ENCODE measurements around the gene AADAT.

The AADAT gene

GRCh38 chr4:170051402-170051801 lies 38.4 kb downstream of the AADAT start:
- TF ChIP-seq EP300 (IDR thresholded peaks at IDR 0.05; ENCODE audit: borderline replicate concordance), result no peak
- TF ChIP-seq, protein P1, sequence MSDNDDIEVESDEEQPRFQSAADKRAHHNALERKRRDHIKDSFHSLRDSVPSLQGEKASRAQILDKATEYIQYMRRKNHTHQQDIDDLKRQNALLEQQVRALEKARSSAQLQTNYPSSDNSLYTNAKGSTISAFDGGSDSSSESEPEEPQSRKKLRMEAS (IDR thresholded peaks at IDR 0.05), result no peak
- no peak for TF ChIP-seq TCF12 (IDR thresholded peaks at IDR 0.05; ENCODE audit: low read depth)
- TF ChIP-seq EGR1 (IDR thresholded peaks at IDR 0.05), result no peak
- no peak for TF ChIP-seq TAF1 (IDR thresholded peaks at IDR 0.05; ENCODE audit: low read depth)
- no peak for TF ChIP-seq RAD21 (IDR thresholded peaks at IDR 0.05; ENCODE audit: low read depth)
- no peak for TF ChIP-seq YY1 (IDR thresholded peaks at IDR 0.05; ENCODE audit: low read depth)
- no peak for TF ChIP-seq TEAD4 (IDR thresholded peaks at IDR 0.05)
- TF ChIP-seq NFIC (IDR thresholded peaks at IDR 0.05), result no peak
- no peak for TF ChIP-seq CREB1 (IDR thresholded peaks at IDR 0.05; ENCODE audit: low read depth)
- no peak for TF ChIP-seq USF1 (IDR thresholded peaks at IDR 0.05)
- TF ChIP-seq FOXM1 (IDR thresholded peaks at IDR 0.05; ENCODE audit: borderline replicate concordance, low read depth), result no peak
- no peak for TF ChIP-seq CEBPB (IDR thresholded peaks at IDR 0.05)

DNA sequence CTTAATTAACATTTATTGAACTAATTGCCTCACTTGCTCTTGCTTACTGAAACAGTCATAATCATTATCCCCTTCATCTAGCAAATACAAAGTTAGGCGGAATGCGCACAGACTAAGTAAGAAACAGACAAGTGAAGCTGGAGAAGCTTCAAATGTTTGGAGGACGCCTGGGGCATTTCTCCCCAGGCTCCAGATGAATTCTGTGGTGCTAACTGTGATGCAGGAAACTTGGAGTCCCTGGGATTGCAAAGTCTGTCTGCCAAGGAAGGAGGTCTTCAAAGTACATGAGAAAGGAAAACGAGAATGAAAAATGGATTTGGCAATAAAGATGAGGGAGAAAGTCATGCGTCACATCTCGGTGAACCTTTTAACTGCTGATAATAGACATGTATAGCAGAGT lies 40.0 kb downstream of the AADAT start:
- no peak for TF ChIP-seq CEBPB (IDR thresholded peaks at IDR 0.05)
- TF ChIP-seq TEAD4 (IDR thresholded peaks at IDR 0.05), result no peak
- no peak for TF ChIP-seq ZBTB7A (IDR thresholded peaks at IDR 0.05; ENCODE audit: low read depth)
- TF ChIP-seq, protein P2, sequence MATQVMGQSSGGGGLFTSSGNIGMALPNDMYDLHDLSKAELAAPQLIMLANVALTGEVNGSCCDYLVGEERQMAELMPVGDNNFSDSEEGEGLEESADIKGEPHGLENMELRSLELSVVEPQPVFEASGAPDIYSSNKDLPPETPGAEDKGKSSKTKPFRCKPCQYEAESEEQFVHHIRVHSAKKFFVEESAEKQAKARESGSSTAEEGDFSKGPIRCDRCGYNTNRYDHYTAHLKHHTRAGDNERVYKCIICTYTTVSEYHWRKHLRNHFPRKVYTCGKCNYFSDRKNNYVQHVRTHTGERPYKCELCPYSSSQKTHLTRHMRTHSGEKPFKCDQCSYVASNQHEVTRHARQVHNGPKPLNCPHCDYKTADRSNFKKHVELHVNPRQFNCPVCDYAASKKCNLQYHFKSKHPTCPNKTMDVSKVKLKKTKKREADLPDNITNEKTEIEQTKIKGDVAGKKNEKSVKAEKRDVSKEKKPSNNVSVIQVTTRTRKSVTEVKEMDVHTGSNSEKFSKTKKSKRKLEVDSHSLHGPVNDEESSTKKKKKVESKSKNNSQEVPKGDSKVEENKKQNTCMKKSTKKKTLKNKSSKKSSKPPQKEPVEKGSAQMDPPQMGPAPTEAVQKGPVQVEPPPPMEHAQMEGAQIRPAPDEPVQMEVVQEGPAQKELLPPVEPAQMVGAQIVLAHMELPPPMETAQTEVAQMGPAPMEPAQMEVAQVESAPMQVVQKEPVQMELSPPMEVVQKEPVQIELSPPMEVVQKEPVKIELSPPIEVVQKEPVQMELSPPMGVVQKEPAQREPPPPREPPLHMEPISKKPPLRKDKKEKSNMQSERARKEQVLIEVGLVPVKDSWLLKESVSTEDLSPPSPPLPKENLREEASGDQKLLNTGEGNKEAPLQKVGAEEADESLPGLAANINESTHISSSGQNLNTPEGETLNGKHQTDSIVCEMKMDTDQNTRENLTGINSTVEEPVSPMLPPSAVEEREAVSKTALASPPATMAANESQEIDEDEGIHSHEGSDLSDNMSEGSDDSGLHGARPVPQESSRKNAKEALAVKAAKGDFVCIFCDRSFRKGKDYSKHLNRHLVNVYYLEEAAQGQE (IDR thresholded peaks at IDR 0.05; ENCODE audit: low read depth), result no peak
- no peak for TF ChIP-seq YY1 (IDR thresholded peaks at IDR 0.05; ENCODE audit: low read depth)
- TF ChIP-seq USF1 (IDR thresholded peaks at IDR 0.05), result no peak
- TF ChIP-seq TAF1 (IDR thresholded peaks at IDR 0.05; ENCODE audit: low read depth), result no peak

- TF ChIP-seq ZBTB7A (IDR thresholded peaks at IDR 0.05; ENCODE audit: low read depth) (no peak), RAD21 (IDR thresholded peaks at IDR 0.05; ENCODE audit: low read depth) (peak; percentile 89), NFIC (IDR thresholded peaks at IDR 0.05) (no peak)
These were observed 41.9 kb downstream of the AADAT start for GRCh38 chr4:170047771-170048354.

- TF ChIP-seq NFIC (IDR thresholded peaks at IDR 0.05), result no peak
- TF ChIP-seq, protein P2 (IDR thresholded peaks at IDR 0.05; ENCODE audit: low read depth), result no peak
- no peak for TF ChIP-seq EGR1 (IDR thresholded peaks at IDR 0.05)
- TF ChIP-seq USF1 (IDR thresholded peaks at IDR 0.05), result no peak
- TF ChIP-seq EP300 (IDR thresholded peaks at IDR 0.05; ENCODE audit: borderline replicate concordance), result no peak
- no peak for TF ChIP-seq RAD21 (IDR thresholded peaks at IDR 0.05; ENCODE audit: low read depth)
- TF ChIP-seq CREB1 (IDR thresholded peaks at IDR 0.05; ENCODE audit: low read depth), result no peak
- TF ChIP-seq TCF12 (IDR thresholded peaks at IDR 0.05; ENCODE audit: low read depth), result no peak
- TF ChIP-seq, protein P1 (IDR thresholded peaks at IDR 0.05), result no peak
- no peak for TF ChIP-seq FOXM1 (IDR thresholded peaks at IDR 0.05; ENCODE audit: borderline replicate concordance, low read depth)
- TF ChIP-seq YY1 (IDR thresholded peaks at IDR 0.05; ENCODE audit: low read depth), result no peak
- TF ChIP-seq CEBPB (IDR thresholded peaks at IDR 0.05), result no peak
- no peak for TF ChIP-seq ZBTB7A (IDR thresholded peaks at IDR 0.05; ENCODE audit: low read depth)
- TF ChIP-seq TAF1 (IDR thresholded peaks at IDR 0.05; ENCODE audit: low read depth), result no peak
- TF ChIP-seq TEAD4 (IDR thresholded peaks at IDR 0.05), result no peak
These were observed 49.6 kb downstream of the AADAT start for GRCh38 chr4:170040031-170040680.

- TF ChIP-seq TEAD4 (IDR thresholded peaks at IDR 0.05), result no peak
- TF ChIP-seq, protein P1 (IDR thresholded peaks at IDR 0.05), result no peak
- no peak for TF ChIP-seq EGR1 (IDR thresholded peaks at IDR 0.05)
- no peak for TF ChIP-seq CEBPB (IDR thresholded peaks at IDR 0.05)
- TF ChIP-seq NFIC (IDR thresholded peaks at IDR 0.05), result no peak
- TF ChIP-seq, protein P2 (IDR thresholded peaks at IDR 0.05; ENCODE audit: low read depth), result no peak
- no peak for TF ChIP-seq FOXM1 (IDR thresholded peaks at IDR 0.05; ENCODE audit: borderline replicate concordance, low read depth)
- no peak for TF ChIP-seq YY1 (IDR thresholded peaks at IDR 0.05; ENCODE audit: low read depth)
- no peak for TF ChIP-seq USF1 (IDR thresholded peaks at IDR 0.05)
- TF ChIP-seq EP300 (IDR thresholded peaks at IDR 0.05; ENCODE audit: borderline replicate concordance), result no peak
- TF ChIP-seq TCF12 (IDR thresholded peaks at IDR 0.05; ENCODE audit: low read depth), result no peak
- no peak for TF ChIP-seq ZBTB7A (IDR thresholded peaks at IDR 0.05; ENCODE audit: low read depth)
- TF ChIP-seq RAD21 (IDR thresholded peaks at IDR 0.05; ENCODE audit: low read depth), result no peak
- TF ChIP-seq CREB1 (IDR thresholded peaks at IDR 0.05; ENCODE audit: low read depth), result no peak
- no peak for TF ChIP-seq TAF1 (IDR thresholded peaks at IDR 0.05; ENCODE audit: low read depth)
These were observed 51.0 kb downstream of the AADAT start for GRCh38 chr4:170038769-170039168.
